NCI-H187 treated with DMSO at 0.1 percent for 48 hours (cell line): ENCODE measurements around the gene GNAS.

Source experiments
- DNase-seq: peaks from one replicate; lab custom pipeline; 2025; lab: John Stamatoyannopoulos, UW

The GNAS gene

DNA sequence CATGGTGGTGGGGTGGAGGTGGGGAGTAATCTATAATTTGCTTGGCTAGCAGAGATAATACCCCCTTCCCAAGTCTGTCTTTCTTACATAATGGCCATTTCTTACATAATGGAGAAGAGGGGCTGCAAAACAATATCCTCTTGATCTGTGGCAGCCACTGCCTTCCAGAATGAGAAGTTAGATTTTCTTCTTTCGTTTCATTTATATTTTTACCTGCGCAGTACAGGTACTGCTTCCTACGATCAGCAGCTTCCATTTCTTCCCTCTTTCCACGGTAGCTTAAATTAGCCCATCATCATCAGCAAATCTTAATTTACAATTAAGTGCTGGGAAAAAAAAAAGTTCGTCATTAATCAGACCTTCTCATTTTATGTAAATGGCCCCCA, 30.2 kb downstream of the GNAS start:
- DNase-seq = no peak

DNA sequence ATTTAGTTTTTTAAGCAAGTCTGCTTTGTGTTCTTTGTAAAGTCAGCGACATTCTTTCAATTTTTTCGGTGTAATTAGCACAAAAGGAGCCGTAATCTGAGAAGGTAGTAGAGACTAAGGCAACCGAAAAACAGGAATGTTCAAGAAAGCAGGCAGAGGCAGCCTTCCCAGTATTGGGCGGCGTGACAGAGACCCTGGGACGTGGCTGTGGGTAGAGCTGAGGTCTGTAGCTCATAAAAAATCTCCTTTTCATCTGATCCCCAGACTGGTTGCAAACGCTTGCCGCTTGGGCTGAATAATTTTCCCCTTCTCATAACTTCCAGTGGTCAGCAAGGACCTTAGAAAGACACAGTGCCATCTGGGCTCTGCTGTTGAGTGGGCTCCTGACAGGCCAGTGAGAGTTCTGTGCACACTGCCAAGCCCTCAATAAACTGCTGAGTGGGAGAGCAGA, 30.8 kb downstream of the GNAS start:
- DNase-seq = no peak

DNA sequence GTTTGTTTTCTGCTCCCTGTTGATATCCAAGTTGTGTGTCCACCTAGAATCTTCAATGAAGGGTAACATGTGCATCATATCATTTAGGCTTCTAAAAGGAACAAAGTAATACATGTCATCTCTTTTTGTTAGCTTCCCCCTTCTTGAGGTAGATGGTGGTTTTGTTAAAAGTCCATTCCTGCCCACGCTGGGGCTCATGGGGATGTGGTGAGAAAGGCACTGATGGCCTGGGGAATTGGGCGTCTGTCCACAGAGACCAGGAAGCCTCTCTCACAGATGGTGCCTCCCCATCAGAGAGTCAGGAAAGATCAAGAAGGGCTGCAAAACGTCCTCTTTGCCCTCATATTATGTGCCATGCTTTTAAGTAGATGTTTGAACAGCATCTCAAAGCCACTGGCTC, 32.5 kb downstream of the GNAS start:
- no peak for DNase-seq

DNA sequence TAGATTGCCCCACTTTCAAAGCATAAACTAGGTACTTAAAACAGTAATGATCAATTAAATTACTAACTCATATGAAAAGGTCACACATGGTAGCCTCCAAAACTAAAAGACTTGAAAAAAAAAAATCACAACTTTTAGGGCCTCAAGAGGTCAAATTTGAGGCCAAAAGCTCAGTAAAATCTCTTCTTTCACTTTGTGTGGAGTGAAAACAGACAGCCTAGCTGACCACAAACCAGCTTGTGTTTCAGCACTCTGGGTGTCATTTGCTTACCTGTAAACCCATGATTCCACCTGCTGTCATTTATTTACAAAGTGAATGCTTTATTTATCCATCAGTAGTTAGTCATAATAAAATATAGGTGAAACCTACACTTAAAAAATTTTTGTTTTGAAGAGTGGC, 34.0 kb downstream of the GNAS start:
- DNase-seq = no peak

DNA sequence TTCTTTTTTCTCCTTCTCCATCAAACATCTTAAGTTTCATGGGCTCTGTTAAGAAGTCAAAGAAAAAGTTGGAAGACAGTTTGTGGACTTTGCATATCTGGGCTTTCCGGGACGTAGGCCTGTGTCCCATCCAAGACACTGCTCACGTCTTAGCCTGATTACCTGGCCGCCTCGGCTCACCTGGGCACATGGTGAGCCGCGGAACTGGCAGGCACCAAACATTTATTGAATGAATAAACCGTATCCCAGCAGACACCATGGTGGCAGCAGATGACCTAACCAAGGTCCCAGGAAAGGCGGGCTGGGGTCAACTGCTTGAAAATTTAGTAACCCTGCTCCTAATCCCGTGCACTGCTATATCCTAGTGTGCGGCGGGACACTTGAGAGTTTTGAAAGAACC, 35.6 kb downstream of the GNAS start:
- DNase-seq = no peak

DNA sequence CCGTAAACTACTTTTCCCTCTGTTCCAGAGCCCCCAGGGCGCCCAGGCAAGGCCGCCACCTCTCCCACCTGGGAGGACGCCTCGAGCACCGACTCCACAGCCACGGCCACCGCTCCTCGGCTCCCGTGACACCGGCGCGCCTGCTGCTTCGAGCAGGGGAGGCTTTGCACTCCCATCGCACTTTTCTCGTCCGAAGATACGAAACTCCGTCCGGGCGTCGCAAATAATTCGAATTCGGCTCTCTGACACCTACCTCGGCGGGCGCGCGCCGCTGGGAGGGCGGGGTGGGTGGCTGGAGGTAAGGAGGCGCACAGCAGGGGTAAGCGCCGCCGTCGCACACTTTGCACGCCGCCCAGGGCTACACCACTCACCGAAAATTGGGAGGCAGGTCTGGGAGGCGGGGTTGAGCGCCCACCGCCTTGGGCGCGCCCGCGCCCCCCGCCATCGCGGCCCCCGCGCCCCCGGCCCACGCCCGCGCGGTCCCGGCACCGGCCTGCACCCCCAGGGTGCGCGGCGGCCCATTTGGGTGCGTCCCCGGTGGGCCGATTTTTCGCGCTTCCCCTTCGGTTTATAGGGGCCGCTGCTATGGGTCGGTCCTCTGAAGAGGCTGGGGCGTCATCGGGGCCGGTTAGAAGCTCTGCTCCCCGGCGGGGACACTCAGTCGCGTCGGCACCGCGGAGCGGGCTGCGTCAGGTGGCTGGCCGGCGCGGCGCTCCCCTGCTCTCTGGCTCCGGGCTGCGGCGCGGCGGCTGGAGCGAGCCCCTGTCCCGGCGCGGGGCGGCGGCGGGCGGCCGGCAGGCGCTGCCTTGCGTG, 36.2 kb downstream of the GNAS start:
- DNase-seq = no peak

DNA sequence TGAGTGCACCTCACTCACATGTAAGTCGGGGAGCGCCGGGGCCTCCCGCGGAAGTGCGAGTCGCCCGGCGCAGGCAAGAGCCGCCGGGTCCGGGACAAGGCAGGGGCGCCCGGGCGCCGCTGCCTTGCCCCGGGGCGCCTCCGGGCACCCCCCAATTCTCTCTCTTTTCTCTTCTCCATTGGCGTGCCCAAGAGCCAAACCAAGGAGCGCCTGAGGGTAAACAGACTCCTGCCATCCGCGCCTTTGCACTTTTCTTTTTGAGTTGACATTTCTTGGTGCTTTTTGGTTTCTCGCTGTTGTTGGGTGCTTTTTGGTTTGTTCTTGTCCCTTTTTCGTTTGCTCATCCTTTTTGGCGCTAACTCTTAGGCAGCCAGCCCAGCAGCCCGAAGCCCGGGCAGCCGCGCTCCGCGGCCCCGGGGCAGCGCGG, 36.8 kb downstream of the GNAS start:
- no peak for DNase-seq

DNA sequence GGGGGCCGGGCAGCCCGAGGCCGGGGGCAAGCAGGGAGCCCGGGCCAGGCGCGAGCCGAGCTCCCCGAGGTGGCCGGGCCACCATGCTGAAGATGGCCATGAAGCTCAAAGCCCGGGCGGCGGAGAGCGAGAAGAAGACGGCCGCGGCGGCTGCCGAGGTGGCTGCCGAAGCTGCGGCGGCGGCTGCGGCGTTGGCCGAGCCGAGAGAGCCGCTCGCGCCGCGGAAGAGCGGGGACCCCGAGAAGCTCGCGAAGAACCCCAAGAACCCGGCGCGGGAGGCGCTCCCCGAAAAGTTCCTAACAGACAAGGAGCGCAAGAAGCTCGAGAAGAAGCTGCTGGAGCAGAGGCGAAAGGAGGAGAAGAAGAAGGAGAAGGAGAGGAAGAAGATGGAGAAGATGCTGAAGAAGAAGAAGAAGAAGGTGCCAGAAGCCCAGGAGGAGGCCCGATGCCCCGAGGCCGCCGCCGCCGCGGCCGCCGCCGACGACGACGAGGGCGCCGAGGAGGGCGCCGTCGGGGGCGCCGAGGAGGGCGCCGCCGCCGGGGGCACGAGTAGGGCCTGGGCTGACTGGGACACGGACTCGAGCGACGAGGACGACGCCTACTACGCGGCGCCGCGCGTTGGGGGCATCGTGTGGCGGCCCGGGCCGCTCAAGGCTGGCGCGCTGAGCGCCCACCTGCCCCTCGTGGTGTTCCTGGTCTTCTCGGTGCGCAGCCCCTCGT, 37.4 kb downstream of the GNAS start:
- no peak for DNase-seq

DNA sequence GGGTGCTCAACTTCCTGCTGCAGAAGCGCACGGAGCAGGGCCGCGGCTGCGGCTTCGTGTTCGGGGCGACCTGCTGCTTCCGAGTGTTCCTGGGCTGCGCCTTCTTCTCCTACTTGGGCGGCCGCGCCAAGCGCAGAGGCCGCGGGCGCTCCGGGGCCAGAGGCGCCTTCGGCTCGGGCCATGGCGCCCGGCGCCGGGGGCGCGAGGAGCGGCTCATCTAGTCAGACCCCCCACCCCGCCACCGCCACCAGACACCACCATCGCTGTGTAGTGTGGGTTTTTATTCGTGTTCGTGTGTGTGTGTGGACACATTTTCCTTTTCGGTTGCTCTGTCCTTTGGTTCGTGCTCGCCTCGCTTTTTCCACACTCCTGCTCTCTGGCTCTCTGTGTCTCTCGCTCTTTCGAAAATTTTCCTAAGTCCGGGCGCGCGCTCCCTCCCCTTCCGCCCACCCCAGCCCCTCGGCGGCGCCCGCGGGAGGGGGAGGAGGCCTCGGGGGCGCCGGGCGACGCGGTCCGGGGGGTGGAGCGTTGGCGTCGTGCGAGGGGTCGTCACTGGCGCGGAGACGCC, 38.1 kb downstream of the GNAS start:
- DNase-seq = no peak

DNA sequence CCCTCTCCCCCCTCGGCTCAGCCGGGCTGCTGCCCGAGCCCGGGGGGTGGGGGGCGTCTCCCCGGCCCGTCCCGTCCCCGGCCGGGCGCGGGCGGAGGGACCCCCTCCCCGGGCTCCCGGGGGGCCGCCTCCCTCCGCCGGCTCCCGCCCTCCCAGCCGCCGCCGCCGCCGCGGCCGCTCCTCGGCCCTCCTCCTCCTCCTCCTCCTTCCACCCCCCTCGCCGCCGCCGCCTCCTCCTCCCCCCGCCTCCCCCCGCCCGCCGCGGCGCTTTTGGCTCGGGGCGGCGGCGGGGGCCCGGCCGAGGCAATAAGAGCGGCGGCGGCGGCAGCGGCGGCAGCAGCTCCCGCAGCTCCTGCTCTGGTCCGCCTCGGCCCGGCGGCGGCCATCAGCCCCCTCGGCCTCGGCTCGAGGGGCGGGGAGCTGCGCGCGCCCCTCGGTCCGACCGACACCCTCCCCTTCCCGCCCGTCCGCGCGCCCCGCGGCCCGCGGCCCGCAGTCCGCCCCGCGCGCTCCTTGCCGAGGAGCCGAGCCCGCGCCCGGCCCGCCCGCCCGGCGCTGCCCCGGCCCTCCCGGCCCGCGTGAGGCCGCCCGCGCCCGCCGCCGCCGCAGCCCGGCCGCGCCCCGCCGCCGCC, 38.7 kb downstream of the GNAS start:
- DNase-seq = no peak

DNA sequence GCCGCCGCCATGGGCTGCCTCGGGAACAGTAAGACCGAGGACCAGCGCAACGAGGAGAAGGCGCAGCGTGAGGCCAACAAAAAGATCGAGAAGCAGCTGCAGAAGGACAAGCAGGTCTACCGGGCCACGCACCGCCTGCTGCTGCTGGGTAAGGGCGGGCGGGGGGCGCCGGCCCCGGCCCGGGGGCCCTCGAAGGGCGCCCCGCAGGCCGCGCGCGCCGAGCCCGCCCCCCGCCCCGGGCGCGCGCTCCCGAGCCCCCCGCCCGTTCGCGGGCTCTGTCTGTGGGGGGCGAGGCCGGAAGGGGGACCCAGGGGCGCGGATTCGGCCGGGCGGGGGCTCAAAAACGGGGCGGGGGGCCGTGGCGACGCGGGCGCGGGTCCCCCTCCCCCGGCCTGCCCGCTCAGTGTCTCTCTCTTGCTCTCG, 39.2 kb downstream of the GNAS start:
- DNase-seq = no peak

DNA sequence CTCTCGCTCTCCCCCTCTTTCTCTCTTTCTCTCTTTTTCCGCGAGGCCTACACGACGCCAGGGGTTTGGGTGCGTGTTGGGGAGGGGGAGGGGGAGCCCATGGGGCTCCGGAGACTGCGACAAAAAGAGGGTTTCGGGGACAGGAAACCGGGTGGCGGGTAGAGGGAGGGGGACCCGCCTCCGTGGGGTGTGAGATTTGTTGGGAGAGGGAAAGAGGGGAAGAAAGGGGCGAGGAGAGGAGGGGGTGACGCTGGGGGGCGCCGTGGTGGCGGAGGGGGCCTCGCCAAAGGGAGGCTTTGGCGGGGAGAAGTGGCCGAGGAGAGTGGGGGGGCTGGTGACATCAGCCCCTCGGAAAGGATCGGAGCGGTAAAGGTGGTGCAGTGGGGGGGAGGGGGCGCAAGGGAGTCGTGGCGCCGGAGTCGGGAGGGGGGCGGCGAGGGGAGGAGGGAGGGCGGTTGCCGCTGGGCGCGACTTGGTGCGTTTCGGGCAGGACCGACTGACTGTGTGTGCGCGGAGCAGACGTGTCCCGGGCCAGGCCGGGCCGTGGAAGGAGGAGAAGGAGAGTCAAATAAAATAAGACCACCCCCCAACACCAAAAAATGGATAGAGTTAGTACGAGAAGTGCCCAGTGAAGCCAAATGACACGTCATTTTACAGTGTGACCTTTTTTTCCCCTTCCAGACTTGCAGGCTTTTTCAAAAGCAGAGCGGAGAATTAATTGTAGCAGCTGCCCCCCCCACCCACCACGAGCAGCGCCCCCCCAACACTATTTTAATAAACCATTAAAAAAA, 39.8 kb downstream of the GNAS start:
- no peak for DNase-seq

DNA sequence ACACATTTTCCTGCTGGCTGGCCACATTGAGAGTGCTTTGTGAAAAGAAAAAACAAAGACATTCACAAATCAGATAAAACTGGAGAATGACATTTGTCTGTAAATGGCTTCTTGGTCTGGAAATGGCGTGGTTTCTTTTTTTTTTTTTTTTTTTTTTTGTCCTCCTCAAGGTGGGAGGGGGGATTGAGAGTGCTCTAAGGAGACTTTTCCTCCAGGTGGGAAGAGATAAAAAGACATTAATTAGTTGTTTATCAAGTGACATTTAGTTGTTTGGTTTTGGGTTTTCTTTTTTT, 40.4 kb downstream of the GNAS start:
- DNase-seq = no peak

DNA sequence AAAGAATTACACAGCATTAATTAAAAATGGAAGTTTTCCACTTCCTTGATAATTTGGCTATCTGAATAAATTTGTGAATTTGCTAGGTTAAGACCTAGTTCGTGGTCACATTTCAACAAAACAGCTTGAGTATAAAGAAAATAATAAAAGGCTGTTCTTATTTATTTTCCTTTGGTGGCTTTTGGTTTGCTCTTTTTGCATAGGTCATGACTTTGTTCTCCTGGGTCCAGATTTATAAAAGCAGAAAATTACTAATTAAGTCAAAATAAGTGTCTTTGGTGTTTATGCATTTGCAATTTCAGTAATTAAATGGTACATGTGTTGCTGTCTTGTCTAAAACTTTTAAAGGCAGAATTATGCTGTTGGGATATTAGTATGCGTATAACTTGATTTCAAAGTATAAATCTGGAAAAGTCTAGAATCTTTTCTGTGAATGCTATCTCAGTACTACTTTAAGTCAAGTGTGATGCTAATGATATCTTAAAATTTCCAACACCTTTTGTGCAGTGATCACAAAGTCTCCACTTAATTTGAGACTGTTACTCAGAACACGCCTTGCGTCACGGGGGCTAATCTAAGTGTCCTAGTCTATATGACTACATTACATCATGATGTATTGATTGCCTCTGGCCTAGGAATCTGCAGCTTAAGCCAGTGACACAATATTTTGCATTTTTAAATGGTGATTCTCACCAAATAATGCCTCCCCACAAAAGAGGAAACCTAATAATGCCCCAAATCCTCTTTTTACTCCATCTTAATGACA, 41.0 kb downstream of the GNAS start:
- no peak for DNase-seq

DNA sequence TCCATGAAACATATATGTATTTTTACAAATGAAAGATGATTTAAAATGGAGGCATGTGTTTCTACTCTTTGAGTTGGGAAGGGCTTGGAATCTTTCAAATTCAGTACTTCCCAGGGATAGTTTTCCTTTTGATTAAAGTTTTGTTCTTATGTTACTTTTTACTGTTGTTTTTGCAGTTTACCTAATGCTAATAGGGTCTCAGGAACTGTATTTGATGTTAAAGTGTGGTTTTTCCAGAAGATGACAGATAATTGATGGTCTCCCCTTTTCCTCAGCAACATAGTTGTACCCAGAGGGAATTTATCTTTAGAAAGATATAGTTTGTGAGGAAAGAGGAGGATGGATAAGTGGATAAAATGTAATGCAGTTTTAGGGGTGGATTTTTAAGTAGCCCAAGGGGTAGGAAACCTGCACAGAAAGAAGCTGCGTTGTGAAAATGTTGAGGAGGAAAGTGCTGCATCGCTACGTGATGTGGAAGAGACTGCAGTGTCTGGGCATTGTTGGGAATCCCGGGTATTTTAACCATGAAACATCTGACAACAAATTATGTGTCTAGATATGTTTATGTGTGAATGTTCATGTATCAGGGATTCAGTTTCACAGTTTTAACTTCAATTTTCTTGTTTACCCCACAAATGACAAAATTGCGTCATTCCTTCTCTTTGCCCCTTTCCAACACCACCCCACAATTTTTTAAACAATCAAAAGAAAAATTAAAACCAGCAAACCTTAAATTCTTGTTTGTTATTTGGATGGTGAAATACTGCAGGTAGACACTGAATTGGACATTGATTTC, 42.3 kb downstream of the GNAS start:
- no peak for DNase-seq

DNA sequence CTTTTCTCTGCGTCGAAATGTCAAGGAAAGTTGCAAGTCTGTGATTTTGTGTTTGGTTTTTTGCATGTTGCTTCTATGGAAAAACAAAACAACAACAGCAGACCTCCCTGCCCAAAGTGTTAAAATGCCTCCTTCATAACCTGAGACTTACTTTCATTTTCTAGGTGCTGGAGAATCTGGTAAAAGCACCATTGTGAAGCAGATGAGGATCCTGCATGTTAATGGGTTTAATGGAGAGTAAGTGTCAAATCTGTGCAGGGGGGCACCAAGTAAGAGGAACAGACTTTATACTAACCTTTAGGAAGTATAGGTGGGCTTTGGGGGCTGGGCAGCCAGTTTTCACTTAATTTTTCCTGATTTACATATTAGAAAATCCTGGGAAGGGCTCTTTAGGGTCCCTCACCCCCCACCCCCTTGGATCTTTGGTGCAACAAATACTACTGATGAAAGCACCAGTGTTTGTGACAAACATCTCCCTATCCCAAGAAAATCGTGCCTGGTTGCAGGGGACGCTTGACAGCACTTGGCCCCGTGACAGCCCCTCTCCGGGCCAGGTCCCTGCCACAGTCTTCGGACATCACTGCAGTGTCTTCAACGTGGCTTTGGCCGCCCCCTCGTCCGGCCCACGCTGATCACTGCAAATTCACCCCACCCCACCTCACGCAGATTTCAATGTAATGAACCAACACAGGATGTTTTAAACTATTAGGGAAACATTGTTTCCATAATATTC, 43.1 kb downstream of the GNAS start:
- DNase-seq = no peak

DNA sequence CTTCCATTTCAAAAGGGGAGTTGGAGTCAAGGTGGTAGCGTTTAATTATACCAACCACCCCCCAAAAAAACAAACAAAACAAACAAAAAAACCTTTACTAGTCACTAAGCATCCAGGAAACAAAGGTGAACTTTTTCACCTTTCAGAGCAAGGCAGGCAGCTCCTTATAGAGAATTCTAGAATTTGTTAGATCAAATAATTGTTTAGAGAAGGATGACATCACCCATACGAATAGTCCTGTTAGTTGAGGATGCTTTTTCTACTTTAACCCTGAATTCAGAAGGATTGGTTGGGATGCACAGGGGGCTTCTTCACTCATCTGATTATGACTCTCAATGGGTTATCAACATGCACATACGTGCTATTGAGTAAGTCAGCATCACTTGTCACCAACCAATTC, 44.3 kb downstream of the GNAS start:
- no peak for DNase-seq

DNA sequence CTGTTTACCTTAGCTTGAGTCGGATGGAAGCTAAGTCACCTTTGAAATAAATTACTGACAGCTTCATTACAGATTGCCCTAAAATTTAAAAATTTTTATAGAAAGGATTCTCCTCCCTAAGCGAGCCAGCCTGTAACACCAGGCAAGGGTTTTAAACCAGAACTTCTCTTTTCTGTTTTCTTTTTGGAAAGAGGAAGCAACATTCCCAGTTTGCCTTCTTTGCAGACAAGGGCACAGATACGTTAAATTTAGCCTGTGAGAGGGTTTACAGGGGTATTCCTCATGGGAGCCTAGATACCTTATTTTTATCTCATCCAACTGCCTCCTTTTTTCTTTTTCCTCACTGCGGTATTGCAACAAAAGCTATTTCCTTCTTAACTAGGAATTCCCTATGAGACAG, 45.0 kb downstream of the GNAS start:
- no peak for DNase-seq

DNA sequence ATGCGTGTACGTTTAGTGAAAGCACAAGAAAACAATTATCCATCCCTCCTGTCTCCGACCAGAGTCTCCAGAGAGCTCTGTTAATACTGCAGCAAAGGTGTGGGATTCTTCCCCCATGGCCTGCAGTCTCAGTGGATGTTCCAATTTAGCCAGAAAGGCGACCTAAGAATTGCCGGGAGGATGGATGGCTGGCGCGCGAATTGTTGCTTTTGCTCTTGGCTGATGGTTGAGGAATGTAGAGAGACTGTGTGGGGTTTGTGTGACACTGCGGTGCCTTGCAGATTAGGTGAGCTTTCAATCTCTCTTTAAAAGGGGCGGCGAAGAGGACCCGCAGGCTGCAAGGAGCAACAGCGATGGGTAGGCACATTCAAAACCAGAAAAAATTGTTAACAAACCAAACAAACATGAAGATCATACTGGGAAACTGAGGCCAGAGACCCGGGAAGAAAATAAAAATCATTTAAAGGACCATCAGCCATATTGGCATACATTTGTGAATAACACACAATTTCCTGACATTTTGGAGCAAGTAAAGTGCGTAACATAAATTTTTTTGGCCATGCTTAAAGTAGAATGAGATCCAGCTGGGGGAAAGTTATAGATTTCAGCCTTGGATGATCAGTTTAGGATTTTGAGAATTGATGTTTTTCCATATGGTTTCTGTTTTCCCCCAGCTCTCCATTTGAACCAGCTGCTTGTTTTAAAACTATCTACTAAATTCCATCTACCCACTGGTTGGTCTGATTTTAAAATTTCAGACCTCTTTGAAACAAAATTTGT, 46.3 kb downstream of the GNAS start:
- no peak for DNase-seq
